8988T (cell line): ENCODE results near the gene DOCK4.

Experiments used
- DNase-seq: peaks from one replicate; pipeline ENCODE4 v3.0.0; 2011

The DOCK4 gene

GRCh38 chr7:111785076-111785475 is 421.1 kb downstream of the DOCK4 start:
- DNase-seq, result no peak

DNA sequence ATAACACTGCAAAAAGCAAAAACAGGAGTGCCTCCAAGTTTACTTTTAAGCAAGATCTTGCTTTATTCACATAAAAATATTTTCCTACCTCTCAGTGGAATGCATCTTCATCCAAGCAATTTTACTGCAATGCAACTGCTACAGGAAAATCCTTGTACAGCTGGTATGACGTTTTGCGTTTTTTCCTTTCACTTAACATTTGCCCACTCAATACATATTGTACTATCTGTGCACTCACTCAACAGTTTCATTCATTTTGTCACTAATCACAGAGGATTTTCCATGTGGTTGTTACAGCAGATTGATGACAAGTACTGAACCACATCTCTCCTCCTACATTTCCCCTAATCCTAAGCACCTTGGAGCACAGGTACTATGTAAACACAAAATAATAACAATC is 421.9 kb downstream of the DOCK4 start:
- DNase-seq, result no peak

- DNase-seq, result no peak
These were observed 422.3 kb downstream of the DOCK4 start for GRCh38 chr7:111783854-111784253.

- no peak for DNase-seq
These were observed 425.7 kb downstream of the DOCK4 start for GRCh38 chr7:111780527-111780926.

GRCh38 chr7:111775206-111775605 is 431.0 kb downstream of the DOCK4 start:
- DNase-seq, result no peak

GRCh38 chr7:111772716-111773115 is 433.5 kb downstream of the DOCK4 start:
- no peak for DNase-seq

DNA sequence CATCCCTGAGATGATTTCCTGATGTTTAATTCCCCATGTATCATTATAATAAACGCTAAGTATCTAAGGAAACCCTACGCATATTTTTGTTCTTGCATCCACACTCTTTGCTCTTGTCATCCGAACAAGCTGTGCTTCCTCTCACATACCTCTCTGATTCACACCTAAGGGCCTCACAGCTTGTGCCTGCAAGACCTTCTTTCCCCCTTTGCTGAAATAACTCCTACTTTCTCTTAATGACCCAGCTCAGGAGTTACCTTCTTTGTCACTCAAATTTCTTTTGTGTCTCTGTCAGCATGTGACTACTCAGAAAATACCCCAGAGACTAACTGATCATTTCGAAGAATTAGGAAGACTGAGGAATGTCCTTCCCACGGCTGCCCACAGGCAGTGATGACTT is 434.6 kb downstream of the DOCK4 start:
- DNase-seq, result no peak

DNA sequence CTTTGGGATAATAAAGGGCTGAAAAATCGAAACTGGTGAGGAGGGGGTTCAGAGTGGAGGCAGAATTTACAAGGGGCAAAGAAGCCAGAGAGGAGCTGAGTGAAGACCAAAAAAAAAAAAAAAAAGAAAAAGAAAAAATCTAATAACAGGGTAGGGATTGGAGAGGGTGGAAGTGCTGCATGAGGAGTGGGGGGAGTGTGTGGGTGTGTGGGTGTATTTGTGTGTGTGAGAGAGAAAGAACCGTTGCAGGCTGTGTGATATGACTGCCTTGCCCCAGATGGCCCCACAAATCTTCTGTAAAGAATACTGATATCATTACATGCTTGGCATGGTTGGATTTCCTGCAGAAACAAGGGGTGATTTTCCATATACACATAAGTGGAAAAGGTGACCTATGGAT is 436.1 kb downstream of the DOCK4 start:
- no peak for DNase-seq

- DNase-seq, result no peak
These were observed 440.2 kb downstream of the DOCK4 start for GRCh38 chr7:111765751-111766643.

- no peak for DNase-seq
These were observed 442.9 kb downstream of the DOCK4 start for GRCh38 chr7:111763221-111763801.

- no peak for DNase-seq
These were observed 443.4 kb downstream of the DOCK4 start for GRCh38 chr7:111762799-111763198.

- DNase-seq, result no peak
These were observed 444.0 kb downstream of the DOCK4 start for GRCh38 chr7:111762211-111762610.

GRCh38 chr7:111760043-111760442 is 446.2 kb downstream of the DOCK4 start:
- no peak for DNase-seq

GRCh38 chr7:111758332-111758731 is 447.9 kb downstream of the DOCK4 start:
- no peak for DNase-seq

- DNase-seq, result no peak
These were observed 449.5 kb downstream of the DOCK4 start for GRCh38 chr7:111756687-111757178.

- DNase-seq, result no peak
These were observed 450.8 kb downstream of the DOCK4 start for GRCh38 chr7:111755383-111755782.

DNA sequence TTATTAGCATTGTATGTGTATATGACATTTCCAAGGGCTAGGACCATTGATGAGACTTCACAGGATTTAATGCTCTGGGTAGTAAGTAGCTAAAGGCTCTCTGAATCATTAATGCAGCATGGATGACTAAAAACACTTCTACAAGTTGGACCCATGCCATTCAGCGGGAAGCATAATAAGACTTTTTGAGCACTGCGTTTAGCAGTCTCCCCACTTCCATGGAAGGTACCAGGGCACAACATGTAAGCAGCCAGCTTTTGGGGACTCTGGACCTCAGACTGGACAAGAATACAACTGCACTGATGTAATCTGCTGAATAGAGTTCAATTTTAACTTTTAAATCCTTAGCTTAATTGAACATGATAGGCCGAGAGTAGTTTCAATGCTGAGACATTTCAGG is 452.2 kb downstream of the DOCK4 start:
- no peak for DNase-seq

DNA sequence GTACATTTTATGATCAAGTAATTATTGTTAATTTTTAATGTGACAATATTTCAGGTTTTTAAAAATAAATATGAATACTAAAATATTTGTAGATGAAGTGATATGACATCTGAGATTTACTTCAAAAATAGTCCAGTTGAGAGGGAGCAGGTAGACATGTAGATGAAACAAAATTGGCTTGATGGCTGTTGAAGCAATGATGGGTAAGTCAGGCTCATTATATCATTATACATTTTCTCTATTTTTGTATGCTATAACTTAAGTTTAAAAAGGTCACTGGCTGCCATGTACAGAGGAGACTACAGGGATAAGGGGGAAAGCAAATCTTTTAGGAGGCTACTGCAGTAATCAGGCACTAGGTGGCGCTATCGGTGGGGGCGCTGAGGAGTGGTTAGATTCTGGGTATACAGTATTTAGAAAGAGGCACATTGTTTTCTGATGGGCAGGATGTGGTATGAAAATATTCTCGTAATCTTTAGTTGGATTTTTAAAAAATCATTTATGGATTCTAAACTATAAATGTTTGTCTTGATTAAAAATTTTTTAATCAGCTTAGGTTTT is 454.1 kb downstream of the DOCK4 start:
- DNase-seq, result no peak

DNA sequence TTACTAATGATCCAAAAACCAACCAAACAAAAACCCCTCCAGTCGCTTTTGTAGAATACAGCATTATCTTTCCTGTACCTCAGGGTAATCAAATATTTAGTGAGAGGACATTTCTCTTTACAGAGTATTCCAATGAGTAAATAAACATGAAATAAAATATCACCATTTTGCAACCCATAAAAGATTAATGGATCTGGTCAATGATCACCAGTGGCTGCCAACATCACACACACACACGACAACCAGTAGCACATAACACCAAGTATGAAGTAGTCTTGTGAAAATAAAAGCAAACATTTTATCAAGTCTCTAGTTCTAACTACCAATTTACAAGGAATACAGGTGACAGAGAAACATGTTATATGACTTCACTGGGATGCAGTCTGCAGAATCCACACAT is 455.3 kb downstream of the DOCK4 start:
- DNase-seq, result no peak

DNA sequence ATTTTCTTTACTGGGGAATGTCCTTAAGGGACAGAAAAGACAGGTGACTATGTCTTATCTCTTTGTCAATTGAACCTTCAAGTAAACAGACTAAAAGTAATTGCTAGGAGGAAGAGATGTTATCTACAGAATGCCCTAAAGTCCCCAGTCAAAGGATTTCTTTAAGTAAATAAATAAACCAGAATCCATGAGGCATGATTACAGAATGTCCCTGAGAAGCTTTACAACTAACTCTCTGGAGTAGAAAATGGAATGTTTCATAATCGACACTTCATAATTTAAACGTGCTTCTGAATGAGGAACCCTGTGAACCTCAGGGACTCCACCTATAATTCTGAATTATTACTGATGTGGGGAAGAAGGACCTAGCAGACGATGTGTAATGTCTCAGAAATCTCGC is 456.0 kb downstream of the DOCK4 start:
- DNase-seq, result no peak

DNA sequence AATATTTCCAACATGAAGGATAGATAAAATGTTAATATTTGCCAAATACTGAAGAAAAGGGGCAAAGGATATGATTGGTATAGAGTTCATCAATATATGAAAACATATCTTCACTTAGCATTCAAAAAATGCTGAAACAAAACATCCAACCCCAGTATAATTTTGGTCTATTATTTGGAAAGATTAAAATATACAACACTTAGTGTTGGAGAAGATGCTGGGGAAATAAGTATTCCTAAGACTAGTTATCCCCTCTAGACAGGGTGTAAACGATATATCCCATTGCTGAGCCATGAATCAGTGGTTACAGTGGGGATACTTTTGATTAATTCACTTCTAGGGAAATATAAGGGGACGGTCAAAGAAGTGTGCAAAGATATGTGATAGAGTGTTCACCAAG is 456.6 kb downstream of the DOCK4 start:
- DNase-seq, result no peak

DNA sequence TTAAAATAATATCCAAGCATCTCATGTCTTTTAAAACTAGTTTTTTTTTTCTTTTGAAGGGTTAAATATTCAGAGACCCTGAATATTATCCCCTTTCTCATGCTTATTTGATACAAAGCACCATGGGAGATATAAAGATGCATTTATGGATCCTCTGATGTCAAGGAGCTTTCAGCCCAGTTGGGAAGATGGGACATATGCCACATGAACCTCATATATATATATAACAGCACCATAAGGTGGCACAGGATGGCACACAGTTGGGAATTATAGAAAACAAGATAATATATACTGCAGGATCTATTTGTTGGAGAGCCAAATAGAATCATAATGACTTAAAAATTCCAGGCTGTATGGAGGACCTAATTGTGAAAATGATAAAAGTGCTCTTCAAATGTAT is 458.5 kb downstream of the DOCK4 start:
- DNase-seq, result no peak

DNA sequence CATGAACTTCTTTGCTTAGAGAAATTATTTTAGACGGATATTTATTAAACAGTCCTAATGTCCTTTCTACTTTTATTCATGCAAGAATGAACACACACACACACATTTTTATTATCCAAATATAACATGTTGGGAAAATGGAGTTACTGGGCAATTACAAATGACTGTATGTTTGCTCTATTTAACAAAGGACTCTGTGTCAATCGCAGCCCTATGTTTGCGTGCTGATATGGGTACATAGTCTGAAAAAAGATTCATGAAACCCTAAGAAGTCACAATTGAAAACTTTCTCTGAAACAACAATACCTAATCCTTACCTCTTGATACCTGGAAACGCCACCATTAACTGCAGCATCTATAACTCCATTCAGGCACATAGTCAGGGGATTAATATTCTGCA is 459.2 kb downstream of the DOCK4 start:
- no peak for DNase-seq

DNA sequence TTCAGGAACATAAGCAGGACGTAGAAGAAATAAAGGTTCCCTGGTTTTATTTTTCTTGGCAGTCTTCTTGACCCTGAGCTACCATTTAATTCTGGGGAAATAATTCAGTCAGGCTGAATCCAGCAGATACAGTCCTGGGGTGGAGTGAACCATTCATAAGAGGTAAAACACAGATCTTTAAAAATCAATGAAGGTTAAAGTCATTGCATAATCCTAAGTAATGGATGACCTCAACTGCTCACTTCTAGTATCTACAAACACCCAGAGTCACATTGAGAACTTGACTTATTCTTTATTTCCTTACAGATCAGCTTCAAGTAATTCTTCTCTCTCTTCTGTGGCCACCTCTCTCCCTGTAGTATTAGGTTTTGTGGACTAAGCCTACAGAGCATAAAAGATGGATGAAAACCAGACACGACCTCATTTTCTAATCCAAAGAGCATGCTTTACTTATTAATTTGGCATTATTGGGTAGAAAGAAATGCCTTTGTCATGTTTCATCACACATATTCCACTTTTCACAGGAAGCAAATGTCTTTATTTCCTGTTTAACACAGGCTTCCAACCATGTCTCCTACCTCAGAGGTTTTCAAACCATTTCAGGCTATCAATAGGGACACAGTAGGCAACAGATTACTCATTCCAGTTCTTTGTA is 461.6 kb downstream of the DOCK4 start:
- no peak for DNase-seq
